ENCODE data around the gene GIPR. TPM values are rescaled to one million over a fixed set of nuclear protein-coding genes. Genes with fewer than 3 reads are reported as not detected.

Gene GIPR
- total RNA-seq = 1 to 10 TPM; 1.7 to 7.5 (median 3.7) TPM
- polyA plus RNA-seq = 1 to 10 TPM in 1 of 3 donors, under 1 TPM in 2; 0.49 to 1.7 (median 0.83) TPM
- long read RNA-seq, donor 1 = 0 reads
- long read RNA-seq, donor 2 = 0 reads

- peak within 1 kb of the TSS in 4 of 8 donors; percentile 22 to 68 (median 36) for H3K27ac ChIP-seq
- intact Hi-C loops (cut with DNase I; ENCODE audit: low total_unique reads) = no loop called here
- H3K4me3 ChIP-seq = peak within 1 kb of the TSS; percentile 6 to 70 (median 34)
- peaks cover 0 to 100% (median 59%) of the 10 kb centered on the region in 7 donors for H3K27me3 ChIP-seq (replicated peaks in 1 of 7)
- no peaks in the 10 kb centered on the region for H3K9me3 ChIP-seq
- H3K36me3 ChIP-seq = no peaks in the 10 kb centered on the region
- TF ChIP-seq POLR2AphosphoS5 (IDR thresholded peaks at IDR 0.05) (peak in 1 of 3 donors; percentile 31), CTCF (IDR thresholded peaks at IDR 0.05 in 8 of 11, conservative IDR thresholded peaks at IDR 0.05 in 3 of 11) (no peak), POLR2A (IDR thresholded peaks at IDR 0.05) (no peak)
- H3K4me1 ChIP-seq = peaks cover 15 to 45% (median 37%) of the 10 kb centered on the region in 6 donors
- peak; percentile 88 for DNase-seq
- WGBS, 5 donors = 11 to 18% (median 14%) methylated on average over 9 to 15 of the region's 15 CpGs
These were observed at the start of gene GIPR for GRCh38 chr19:45667620-45668341. GIPR (plus strand) TSS chr19:45668221; CDS start chr19:45669521, 1,300 bp downstream.

GRCh38 chr19:45621389-45621788 lies 46.6 kb upstream of the GIPR start:
- H3K36me3 ChIP-seq = peaks cover 0 to 100% (median 75%) of the 10 kb centered on the region in 6 donors
- intact Hi-C loops (cut with DNase I; ENCODE audit: low total_unique reads) = no loop called here
- peak in 1 of 3 donors; percentile 10 for TF ChIP-seq POLR2AphosphoS5 (IDR thresholded peaks at IDR 0.05)
- TF ChIP-seq CTCF (IDR thresholded peaks at IDR 0.05 in 8 of 11, conservative IDR thresholded peaks at IDR 0.05 in 3 of 11) = no peak
- no peak for TF ChIP-seq POLR2A (IDR thresholded peaks at IDR 0.05)
- H3K4me1 ChIP-seq = peaks cover 0 to 1% (median 0%) of the 10 kb centered on the region in 6 donors
- WGBS, 5 donors = 91 to 94% (median 93%) methylated on average over 17 of the region's 17 CpGs
- no peaks in the 10 kb centered on the region for H3K27me3 ChIP-seq (replicated peaks in 1 of 7)
- H3K27ac ChIP-seq = no peak overlapping the region
- DNase-seq = no peak
- H3K9me3 ChIP-seq = no peaks in the 10 kb centered on the region
- no peak overlapping the region for H3K4me3 ChIP-seq

- peaks cover 0 to 100% (median 76%) of the 10 kb centered on the region in 6 donors for H3K36me3 ChIP-seq
- intact Hi-C loops (cut with DNase I; ENCODE audit: low total_unique reads) = no loop called here
These were observed 46.0 kb upstream of the GIPR start for GRCh38 chr19:45621976-45622503.

More at GRCh38 chr19:45621976-45622503, 46.0 kb upstream of the GIPR start:
- 87 to 95% (median 91%) methylated on average over 6 of the region's 6 CpGs for WGBS, 5 donors
- DNase-seq = no peak
- Histone ChIP-seq H3K4me1 (no peaks in the 10 kb centered on the region), H3K27me3 (replicated peaks in 1 of 7) (no peaks in the 10 kb centered on the region), H3K4me3 (no peak overlapping the region), H3K9me3 (no peaks in the 10 kb centered on the region), H3K27ac (no peak overlapping the region)
- TF ChIP-seq CTCF (IDR thresholded peaks at IDR 0.05 in 8 of 11, conservative IDR thresholded peaks at IDR 0.05 in 3 of 11) (no peak), POLR2A (IDR thresholded peaks at IDR 0.05) (no peak), POLR2AphosphoS5 (IDR thresholded peaks at IDR 0.05) (no peak)
